Inflammatory macrophage (primary cell): Measurements from ENCODE around the gene TNP2.
"Not testable (repeated sequence)": the region's sequence is repeated elsewhere in the genome, so short reads cannot be mapped to it uniquely, and the experiment has no call there.

Experiments
- DNase-seq, 2 donors: peaks; one replicate each; pipeline ENCODE4 v3.0.0-alpha.2; 2020 to 2022

Gene TNP2

DNA sequence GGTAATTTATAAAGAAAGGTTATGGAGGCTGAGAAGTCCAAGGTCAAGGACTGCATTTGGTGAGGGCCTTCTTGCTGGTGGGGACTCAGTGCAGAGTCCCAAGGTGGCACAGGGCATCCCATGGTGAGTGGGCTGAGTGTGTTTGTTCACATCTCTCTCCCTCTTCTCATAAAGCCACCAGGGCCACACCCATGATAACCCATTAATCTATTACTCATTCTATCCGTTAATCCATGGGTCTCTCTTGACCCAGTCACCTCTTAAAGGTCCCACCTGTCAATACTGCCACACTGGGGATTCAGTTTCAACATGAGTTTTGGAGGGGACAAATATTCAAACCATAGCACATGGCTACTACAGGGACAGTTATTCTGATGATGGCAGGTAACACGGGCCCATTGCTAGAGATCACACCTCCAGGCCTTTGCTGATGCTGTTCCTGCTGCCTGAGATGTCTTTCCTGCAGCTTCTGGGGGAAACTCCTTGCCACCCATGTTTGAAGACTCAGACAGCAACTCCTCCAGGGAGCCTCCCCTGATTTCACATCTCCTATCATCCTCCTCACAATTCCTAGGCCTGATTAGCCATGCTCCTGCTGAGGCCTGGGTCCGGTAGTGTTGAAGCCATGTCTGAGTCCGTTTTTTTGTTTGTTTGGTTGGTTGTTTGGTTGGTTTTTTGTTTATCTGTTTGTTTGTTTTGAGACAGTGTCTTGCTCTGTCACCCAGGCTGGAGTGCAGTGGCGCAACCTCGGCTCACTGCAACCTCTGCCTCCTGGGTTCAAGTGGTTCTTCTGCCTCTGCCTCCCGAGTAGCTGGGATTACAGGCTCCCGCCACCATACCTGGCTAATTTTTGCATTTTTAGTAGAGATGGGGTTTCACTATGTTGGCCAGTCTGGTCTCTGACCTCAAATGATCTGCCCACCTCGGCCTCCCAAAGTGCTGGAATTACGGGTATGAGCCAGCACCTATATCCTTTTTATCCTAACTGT is 29.2 kb downstream of the TNP2 start:
- no peak for DNase-seq

DNA sequence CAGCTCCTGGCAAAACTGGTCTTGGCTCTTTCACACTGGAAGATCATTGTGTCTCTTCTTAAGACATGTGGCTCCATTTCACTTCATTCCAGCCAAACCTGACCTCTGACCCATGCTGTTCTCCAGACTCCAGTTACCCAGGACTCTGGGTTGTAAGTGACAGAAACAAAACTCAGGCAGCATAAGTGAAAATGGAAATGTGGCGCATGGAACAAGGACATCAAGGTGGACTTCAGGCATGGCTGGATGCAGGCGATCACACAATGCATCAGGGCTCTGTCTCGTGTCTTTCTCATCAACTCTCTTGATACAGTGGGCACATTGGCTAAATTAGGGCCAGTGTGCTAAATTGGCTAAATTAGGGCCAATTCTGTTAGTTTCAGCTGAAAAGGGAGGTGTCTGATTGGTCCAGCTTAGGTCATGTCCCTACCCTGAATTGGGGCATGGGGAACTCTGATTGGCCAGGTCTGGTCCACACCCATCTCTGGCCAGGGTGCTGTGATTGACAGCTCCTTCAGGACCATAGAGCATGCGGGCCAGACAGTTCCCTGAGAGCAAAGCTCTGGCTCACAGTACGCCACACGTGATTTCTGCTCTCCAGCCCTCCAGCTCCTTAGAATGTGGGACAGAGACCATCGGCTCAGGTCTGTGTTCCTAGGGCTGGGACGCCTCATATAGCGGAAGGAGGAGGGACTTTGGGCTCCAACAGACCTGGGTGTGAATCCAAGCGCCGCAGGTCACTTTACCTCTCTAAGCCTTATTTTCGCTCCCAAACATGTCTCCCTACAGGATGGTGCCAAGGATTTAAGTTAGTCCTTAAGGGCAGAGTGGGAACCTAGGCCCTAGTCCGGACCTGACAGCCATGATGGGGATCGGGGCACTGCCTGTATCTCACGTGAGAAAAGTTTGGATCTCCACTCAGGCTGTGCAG is 30.6 kb downstream of the TNP2 start:
- DNase-seq = no peak

DNA sequence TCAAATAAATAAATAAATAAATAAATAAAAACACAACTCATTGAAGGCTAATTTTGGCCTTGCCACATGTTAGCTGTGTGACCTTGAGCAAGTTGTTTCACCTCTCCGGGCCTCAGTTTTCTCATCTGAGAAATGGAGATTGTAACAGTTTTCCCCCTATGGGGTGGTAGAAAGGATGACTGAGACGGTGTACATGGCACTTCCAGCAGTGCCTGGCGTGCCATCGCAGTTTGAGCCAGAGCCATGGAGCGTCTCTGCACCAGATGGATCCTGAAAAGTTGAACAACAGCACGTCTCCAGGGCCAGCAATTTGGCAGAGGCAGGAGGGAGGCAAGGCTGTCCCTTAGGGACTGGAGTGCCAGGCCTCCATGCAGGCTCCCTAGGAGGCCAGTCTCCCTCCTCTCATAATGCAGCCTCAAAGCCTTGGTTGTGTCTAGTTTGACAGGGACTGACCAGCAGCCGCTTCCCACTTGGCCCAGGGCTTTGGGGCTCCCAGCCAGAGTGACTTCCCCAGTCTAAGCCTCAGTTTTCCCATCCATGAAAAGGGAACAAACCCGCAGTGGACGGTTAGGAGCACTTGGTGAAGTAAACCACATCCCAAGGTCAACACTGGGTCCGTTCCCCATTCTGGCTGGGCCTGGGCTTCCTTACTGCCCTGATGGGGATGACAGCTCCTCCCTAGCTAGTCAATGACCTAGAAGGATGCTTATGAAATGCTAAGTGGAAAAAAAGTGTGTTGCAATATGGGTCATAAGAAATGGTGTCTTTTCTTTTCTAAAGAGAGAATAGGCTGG is 32.5 kb downstream of the TNP2 start:
- DNase-seq = peak; percentile 97 to 98

DNA sequence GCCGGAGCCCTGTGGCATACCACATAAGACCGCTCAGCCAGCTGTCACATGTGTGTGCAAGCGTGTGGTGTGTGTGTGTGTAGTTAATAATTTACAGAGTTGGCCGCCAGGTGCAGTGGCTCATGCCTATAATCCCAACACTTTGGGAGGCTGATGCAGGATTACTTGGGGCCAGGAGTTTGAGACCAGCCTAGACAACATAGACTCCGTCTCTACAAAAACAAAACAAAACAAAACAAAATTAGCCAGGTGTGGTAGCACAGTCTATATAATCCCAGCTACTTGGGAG is 33.5 kb downstream of the TNP2 start:
- DNase-seq = peak in 1 of 2 donors; percentile 12

DNA sequence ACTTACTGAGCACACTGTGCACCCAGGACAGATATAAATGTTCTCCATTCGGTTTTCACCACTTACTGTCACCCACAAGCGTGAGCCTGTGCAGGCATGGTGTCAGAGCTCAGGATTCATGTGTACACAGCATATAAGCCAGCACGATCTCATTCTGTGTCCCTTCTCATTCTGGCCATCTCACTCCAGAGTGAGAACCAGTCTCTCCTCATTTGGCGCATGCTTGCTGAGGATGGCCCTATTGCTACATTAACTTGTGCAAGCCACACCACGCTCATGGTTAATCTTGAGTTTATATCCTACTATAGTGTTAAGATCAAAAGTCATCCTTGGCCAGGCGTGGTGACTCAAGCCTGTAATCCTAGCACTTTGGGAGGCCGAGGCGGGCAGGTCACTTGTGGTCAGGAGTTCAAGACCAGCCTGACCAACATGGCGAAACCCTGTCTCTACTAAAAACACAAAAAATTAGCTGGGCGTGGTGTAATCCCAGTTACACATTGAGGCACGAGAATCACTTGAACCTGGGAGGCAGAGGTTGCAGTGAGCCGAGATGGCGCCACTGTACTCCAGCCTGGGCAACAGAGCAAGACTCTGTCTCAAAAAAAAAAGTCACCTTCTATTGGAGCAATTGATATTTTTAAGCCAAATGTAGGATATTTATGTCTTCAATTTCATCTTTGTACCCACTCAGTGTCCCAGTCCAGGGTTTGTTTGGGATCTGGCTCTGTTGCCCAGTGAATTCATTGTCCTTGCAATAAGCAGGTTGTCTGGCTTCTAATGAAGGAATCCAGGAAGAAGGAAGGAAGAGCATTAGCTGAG is 34.0 kb downstream of the TNP2 start:
- peak; percentile 81 to 92 for DNase-seq

DNA sequence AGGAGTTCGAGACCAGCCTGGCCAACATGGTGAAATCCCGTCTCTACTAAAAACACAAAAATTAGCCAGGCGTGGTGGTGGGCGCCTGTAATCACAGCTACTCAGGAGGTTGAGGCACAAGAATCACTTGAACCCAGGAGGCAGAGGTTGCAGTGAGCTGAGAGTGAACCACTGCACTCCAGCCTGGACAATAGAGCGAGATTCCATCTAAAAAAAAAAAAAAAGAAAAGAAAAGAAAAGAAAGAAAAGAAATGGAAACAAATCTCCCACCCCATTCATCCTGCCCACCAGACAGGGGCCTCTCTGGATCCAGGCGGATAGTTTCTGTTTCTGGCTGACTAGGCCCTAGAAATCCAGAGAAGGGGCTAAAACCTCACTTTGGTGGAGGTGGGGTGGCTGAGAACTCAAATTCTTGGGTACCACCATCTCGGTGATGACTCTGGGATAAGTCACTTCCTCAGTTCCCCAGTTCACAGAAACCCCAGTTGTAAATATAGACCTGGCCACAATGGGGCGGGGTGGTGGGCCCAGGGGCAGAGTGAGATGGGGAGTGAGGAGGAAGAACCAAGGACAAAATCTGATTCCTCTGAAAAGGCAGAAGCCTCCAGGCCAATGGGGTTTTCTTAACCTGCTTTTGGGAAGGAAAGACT is 35.3 kb downstream of the TNP2 start:
- no peak for DNase-seq

DNA sequence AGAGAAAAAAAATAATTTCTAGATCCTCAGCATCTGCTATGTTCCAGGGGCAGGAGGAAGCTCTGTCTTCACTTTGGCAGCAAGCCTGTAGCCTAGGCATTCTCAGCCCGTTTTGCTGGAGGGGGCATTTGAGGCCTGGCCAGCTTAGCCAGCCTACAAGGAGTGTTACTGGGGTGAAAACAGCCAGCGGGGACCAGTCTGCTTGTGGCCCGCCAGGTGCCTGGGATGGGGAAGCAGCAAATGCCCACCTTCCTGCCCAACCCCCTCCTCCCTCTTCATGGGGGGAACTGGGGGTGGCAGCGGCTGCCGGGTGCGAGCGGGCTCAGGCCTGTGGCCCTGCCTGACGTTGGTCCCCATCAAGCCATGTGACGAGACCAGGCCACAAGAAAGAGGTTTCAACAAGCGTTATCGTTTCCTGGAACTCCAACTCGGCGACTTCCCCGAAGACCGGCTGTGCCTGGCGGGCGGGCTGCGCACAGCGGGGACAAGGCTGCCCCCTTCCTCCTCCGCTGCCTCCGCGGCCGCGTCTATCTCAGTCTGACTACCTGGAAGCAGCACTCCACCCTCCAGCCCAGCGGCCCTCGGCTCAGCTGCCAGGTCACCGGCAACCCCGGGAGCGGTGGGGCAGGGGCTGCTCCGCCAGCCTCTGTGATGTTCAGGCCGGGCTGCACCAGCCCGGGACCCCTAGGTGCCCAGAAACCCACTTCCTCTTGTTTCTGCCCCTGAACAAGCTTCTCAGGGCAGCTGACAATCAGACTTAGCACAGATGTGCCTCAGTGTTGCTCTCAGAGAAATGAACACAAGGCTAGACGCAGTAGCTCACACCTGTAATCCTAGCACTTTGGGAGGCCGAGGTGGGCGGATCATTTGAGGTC is 36.0 kb downstream of the TNP2 start:
- DNase-seq = peak; percentile 66 to 68

DNA sequence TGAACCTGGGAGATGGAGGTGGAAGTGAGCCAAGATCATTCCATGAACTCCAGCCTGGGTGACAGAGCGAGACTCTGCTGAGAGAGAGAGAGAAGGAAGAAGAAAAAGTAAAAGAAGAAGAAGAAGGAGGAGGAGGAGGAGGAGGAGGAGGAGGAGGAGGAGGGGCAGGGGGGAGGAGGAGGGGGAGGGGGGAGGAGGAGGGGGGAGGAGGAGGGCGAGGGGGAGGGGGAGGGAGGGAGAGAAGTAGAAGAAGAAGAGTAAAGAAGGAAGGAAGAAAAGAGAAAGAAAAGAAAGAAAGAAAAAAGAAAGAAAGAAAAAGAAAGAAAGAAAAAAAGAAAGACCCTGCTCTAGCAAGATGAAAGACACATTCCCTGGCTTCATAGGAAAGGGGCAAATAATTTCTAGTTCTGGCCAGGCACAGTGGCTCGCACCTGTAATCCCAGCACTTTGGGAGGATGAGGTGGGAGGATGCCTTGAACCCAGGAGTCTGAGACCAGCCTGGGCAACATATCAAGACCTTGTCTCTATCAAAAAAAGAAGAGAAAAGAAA is 36.7 kb downstream of the TNP2 start:
- no peak for DNase-seq

DNA sequence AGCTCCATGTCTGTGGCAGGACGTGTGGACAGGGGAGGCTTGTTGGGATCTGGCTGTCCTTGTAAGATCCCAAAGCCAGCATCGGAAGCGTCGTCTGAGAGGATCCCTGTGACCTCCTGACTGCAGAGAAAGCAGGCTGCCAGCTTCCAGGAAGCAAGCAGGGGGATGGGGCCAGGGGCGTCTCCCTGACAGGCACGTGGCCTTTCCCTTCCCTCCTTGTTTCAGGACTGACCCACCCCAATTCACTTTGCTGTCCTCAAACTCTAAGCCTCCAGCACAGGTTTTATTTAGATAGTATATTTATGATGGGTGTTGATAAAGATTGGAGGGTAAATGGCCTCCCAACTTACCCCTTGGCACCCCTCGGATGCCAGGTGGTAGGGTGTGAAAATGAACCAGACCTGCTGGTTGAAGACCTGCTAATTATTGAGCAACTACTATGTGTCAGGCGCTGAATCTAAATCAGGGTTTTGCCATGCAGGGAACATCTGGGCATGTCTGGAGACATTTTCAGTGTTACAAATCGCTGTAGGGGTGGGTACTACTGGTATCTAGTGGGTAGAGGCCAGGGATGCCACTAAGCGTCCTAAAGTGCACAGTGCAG is 37.7 kb downstream of the TNP2 start:
- no peak for DNase-seq

DNA sequence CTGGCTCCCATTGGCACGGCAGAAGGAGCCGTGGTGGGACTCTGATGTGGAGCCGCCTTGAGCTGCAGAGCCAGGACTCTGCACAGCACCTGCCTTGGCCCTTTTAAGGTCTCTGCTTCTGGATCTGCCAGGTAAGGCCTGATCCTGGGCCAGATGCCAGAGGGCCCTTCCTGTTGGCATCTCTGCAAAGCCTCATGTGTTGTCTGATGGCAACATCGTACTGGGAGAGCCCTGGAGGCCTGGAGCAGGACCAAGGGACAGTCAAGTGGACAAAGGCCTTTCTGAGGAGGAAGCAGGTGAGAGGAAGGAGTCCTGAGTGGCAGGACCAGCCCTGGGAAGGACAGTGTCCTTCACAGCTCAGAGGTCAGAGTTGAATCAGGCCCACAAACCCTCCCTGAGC is 39.2 kb downstream of the TNP2 start:
- DNase-seq = no peak

DNA sequence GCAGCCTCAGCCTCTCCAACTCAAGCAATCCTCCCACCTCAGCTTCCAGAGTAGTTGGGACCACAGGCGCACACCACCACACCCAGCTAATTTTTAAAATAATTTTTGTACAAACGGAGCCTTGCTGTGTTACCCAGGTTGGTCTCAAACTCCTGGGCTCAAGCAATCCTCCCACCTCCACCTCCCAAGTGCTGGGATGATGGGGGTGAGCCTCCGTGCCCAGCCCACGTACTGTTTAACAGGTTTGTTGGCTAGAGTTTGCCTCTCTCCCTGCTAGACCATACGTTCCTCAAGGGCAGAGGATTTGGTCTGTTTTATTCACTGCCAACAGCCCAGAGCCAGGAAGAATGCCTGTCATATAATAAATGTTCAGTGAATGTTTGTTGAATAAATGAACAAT is 39.7 kb downstream of the TNP2 start:
- DNase-seq = no peak

DNA sequence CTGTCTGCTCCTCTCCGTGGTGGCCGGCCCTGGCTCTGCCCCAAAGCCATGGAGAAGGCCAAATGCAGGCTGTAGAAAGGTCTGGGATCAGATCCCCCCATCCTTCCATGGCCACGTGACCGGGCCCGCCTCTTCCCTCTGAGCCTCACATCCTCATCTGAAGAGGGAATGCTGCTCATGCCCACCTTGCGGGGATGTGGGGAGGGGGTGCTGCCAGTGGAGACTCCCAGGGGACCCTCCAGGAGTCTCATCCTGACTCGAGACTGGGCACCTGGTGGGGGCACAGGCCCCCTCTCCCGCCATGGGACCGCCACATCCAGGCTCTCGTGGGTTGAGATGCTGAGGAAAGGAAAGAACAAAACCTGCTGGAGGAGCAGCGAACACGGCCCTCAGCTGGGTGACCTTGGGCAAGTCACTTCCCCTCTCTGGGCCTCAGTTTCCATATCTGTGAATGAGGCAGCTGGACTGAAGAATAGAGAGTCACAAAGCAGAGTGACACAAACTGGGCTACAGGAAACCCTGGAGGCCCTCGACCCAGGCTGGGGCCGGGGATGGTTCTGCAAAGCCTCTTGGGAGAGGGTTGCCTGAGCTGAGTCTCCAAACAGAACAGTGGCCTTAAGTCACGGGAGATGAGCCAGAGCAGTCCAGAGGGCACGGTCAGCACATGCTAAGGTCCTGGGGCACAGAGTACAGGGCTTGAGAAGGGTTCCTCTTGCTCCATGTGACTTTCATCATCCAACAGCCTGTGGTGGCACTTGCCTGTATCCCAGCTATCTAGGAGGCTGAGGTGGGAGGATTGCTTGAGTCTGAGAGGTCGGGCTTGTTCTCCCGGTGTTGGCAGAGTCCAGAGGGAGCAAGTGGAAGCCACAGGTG is 43.2 kb downstream of the TNP2 start:
- DNase-seq = no peak

DNA sequence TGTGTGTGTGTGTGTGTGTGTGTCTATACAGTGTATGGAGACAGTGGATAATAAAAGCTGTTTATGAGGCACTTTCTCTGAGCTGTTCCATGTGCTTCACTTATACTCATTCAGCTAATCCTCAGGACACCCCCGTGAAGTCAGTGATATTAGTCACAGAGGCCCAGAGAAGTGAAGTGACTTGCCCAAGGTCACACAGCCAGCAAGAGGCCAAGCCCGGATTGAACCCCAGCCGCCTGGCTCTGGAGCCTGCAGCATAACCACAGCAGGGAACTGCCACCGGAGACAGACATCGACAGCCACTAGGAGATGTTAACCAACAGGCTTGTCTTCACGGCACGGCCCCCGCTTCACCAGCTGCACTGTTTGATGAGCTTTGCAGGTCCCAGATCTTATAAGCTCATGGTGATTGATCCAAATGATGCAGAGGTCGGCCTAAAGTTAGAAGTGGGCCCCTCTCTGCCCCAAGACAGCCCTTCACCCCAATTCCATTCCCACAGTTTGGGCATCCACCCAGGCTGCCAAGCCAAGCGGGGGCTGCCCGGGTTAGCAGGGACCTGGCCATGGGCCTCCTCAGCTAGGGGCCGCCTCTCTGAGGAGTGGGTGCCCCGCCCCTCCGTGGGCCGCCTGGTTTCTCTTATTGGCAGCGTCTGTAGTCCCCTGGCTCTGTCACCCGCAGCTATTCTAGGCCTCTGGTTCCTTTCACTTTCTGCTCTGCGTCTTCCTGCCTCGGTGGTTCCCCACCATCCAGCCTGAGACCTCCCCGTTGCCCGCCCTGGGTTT is 44.0 kb downstream of the TNP2 start:
- DNase-seq = peak in 1 of 2 donors; percentile 34

DNA sequence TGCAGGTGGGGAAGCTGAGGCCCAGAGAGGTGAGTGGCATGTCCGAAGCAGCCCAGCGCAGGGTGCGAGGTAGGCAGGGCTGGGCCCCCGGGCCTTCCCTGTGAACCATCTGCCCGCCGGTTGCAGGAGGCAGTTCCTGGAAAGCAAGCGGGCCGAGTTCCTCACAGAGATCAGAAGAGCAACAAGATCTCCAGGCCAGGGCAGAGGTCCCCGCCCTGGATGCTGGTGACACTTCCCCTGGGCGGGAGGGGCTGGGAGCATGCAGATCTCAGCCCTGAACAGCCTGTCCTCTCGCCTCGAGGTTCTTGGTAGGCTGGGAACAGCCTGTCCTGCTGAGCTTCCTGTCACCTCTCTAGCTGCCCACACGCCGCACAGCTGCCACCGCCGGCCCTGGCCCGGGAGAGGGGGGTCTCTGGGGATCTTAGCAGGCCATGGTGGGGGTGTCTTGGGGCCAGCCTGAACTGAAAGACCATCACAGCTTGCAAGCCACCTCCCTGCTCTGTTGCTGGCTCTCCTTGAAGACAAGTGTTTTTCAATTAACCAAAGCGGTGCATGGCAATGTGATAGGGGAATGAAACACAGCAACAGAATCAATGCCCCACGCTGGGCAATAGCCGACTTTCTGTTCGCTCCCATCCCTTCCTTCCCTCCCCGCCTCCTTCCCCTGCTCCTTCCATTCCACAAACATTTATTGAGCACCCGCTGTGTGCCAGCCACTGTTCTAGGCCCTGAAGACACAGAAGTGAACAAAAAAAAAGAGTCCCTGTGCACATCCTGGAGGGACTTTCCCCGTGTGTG is 44.8 kb downstream of the TNP2 start:
- peak; percentile 90 to 95 for DNase-seq

DNA sequence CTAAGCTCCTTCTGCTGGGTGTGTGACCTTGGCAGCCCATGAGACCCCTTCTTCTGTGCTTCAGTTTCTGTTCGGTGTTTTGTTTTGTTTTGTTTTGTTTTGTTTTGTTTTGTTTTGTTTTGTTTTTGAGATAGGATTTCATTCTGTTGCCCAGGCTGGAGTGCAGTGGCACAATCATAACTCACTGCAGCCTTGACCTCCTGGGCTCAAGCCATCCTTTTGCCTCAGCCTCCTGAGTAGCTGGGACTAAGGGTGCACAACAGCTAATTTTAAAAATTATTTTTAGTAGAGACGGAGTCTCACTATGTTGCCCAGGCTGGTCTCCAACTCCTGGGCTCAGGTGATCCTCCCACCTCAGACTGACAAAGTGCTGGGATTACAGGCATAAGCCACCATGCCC is 48.6 kb downstream of the TNP2 start:
- not testable (repeated sequence) for DNase-seq

DNA sequence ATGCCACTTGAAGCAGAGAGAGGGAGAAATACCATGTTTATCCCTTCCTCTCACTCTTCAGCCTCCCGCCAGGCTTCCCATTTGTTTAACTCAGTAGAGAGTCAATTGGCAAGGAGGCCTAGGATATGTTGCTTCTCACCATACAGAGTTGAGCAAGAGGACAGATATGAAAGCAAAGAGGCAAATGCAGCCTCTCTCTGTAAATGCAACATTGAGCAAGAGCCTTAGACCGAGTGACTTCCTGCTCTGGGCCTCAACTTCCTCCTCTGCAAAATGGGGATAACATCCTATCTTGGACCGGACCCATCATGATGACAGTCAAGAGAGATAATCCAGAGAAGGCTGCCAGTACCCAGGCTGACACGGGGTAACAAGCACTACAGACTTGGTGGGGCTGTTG is 49.9 kb downstream of the TNP2 start:
- peak; percentile 78 to 90 for DNase-seq

DNA sequence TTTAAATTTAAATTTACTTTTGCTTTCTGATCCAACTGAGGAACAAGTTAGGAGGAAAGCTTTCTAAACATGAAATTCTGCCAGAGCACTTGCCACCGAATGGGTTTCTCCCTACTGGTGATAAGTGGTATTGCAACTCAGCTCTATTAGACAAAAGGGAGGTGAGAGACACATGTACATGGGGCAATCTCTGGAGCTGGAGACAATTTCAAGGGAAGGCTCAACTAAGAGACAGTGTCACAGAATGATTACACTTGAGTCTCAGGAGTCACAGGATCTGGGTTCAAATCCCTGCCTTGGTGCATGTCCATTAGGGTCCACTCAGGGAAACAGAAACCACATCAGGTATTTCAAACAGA is 50.5 kb downstream of the TNP2 start:
- DNase-seq = no peak
